Daoy (cell line): ENCODE results near the gene PNMA6F. TPM values are rescaled to one million over a fixed set of nuclear protein-coding genes. Genes with fewer than 3 reads are reported as not detected.
"Not testable (repeated sequence)": the region's sequence is repeated elsewhere in the genome, so short reads cannot be mapped to it uniquely, and the experiment has no call there.

Source experiments
- DNase-seq: peaks from one replicate; pipeline ENCODE4 v3.0.0-alpha.2; 2015; ENCODE audit warnings: low read depth
- total RNA-seq: library from RNA; depleted of rRNA; stranded (reverse); fragments of >200 nt; shearing (Covaris generic); gene quantifications from 2 replicates; pipeline ENCODE4 v1.2.3, GENCODE V29; 2014; rRNA removed

Gene PNMA6F
- total RNA-seq, 1 experiment from 2014 or later, result not detected

- DNase-seq, result no peak
These were observed 18.8 kb downstream of the PNMA6F start for GRCh38 chrX:153302796-153303195.

GRCh38 chrX:153301746-153302145, 19.8 kb downstream of the PNMA6F start:
- no peak for DNase-seq

- DNase-seq, result no peak
These were observed 21.7 kb downstream of the PNMA6F start for GRCh38 chrX:153299855-153300254.

- DNase-seq, result no peak
These were observed 24.2 kb downstream of the PNMA6F start for GRCh38 chrX:153297376-153297775.

- DNase-seq, result not testable (repeated sequence)
These were observed 28.0 kb downstream of the PNMA6F start for GRCh38 chrX:153293485-153294071.

GRCh38 chrX:153288807-153289206, 32.8 kb downstream of the PNMA6F start:
- DNase-seq, result not testable (repeated sequence)

- not testable (repeated sequence) for DNase-seq
These were observed 35.9 kb downstream of the PNMA6F start for GRCh38 chrX:153285678-153286077.

GRCh38 chrX:153283982-153284381, 37.6 kb downstream of the PNMA6F start:
- not testable (repeated sequence) for DNase-seq

- not testable (repeated sequence) for DNase-seq
These were observed 39.8 kb downstream of the PNMA6F start for GRCh38 chrX:153281784-153282183.

- DNase-seq, result not testable (repeated sequence)
These were observed 42.3 kb downstream of the PNMA6F start for GRCh38 chrX:153279304-153279703.

- not testable (repeated sequence) for DNase-seq
These were observed 45.5 kb downstream of the PNMA6F start for GRCh38 chrX:153276049-153276448.

GRCh38 chrX:153275418-153275817, 46.1 kb downstream of the PNMA6F start:
- DNase-seq, result not testable (repeated sequence)

GRCh38 chrX:153272584-153272983, 49.0 kb downstream of the PNMA6F start:
- DNase-seq, result not testable (repeated sequence)

GRCh38 chrX:153272070-153272469, 49.5 kb downstream of the PNMA6F start:
- DNase-seq, result not testable (repeated sequence)

Other genes with a start within 250 kb of the PNMA6F start
- 1.6 and 3.4 TPM in 2 replicates for gene PNMA6A, start 249.3 kb downstream of the PNMA6F start, total RNA-seq
- gene MAGEA1, start 142.5 kb downstream of the PNMA6F start, total RNA-seq, result 2.7 and 3.3 TPM in 2 replicates
- gene ZNF275, start 12.4 kb upstream of the PNMA6F start, total RNA-seq, result 3.5 and 5.2 TPM in 2 replicates
- gene PNMA6E, start 79.6 kb upstream of the PNMA6F start, total RNA-seq, result not detected in 2 replicates
- gene ZFP92, start 89.7 kb upstream of the PNMA6F start, total RNA-seq, result 0.80 and 1.1 TPM in 2 replicates
- gene TREX2, start 124.3 kb upstream of the PNMA6F start, total RNA-seq, result 1.3 TPM in 1 of 2 replicates, not detected in the other
- 35.7 and 58.0 TPM in 2 replicates for gene HAUS7, start 148.8 kb upstream of the PNMA6F start, total RNA-seq
- 3.7 and 5.7 TPM in 2 replicates for gene BGN, start 173.2 kb upstream of the PNMA6F start, total RNA-seq
- not detected in 2 replicates for gene ATP2B3, start 195.9 kb upstream of the PNMA6F start, total RNA-seq